NCI-H187 treated with DMSO at 0.1 percent for 48 hours (cell line): ENCODE results near the gene SNX7.

Experiments
- DNase-seq: peaks from one replicate; lab custom pipeline; 2025; lab: John Stamatoyannopoulos, UW

The SNX7 gene

GRCh38 chr1:98769162-98769561 is 107.6 kb downstream of the SNX7 start:
- DNase-seq = no peak

- no peak for DNase-seq
Observed at GRCh38 chr1:98781906-98782305, 120.4 kb downstream of the SNX7 start.

DNA sequence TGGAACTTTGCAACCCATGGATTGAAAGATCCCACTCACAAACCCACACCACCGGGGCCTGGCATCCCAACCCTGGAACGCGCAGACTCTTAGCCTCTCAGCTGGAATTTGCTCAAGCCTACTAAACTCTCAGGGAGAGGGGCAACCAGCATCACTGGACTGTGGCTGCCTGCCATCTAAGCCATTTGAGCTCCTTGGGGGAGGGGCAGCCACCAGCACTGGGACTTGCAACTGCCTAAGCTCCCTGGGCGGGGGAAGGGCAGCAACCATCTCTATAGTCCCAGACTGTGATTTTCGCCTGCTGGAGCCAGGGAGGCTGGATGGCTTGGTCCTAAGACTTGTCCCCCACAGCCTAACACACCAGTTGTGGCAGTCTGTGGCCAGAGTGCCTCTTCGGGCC is 122.3 kb downstream of the SNX7 start:
- DNase-seq = no peak

- no peak for DNase-seq
Observed at GRCh38 chr1:98791498-98791897, 130.0 kb downstream of the SNX7 start.

- no peak for DNase-seq
Observed at GRCh38 chr1:98792123-98792522, 130.6 kb downstream of the SNX7 start.

DNA sequence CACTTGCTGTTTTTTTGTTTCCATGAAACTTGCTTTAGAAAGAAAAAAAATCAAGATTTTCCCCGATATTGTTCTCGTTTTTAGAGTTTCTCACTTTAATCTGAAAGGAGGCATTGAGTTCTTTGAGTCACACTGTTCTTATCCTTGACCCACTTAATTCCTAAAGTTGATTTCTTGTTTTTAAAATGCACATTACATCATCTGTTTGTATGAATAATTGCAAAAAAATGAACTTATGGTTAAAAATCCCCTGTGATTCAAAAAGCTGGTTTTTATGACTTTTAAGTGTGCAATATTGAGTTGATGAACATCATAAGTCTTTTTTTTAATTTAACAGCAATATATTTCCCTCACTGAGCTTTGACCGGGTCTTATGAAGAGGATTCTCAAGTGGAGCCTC is 131.6 kb downstream of the SNX7 start:
- no peak for DNase-seq

GRCh38 chr1:98794196-98794886 is 132.8 kb downstream of the SNX7 start:
- DNase-seq = peak; percentile 9

- DNase-seq = no peak
Observed at GRCh38 chr1:98796049-98796448, 134.5 kb downstream of the SNX7 start.

- DNase-seq = no peak
Observed at GRCh38 chr1:98797506-98797905, 136.0 kb downstream of the SNX7 start.
